IMR-90 (cell line): ENCODE data around the gene AGXT2. TPM values are rescaled to one million over a fixed set of nuclear protein-coding genes. Genes with fewer than 3 reads are reported as not detected.

Experiments used
- ATAC-seq: fragments of 200-7000 bp; cut with Tn5 transposase; 2 replicates; pipeline ENCODE4 v1.9.1; 2020; ENCODE audit warnings: low read depth, mild to moderate bottlenecking, moderate library complexity
- BruUV-seq: library from RNA; stranded (reverse); fragments of 400-500 nt; replicated peaks from 2 replicates; lab custom pipeline; 2021; lab: Mats Ljungman, UMichigan
- CTCF ChIA-PET: fragments of 300-600 bp; formaldehyde crosslinking; extraction: SDS; loops from one replicate; lab custom pipeline; 2021; ENCODE audit warnings: antibody characterized with exemption; lab: Yijun Ruan, JAX
- POLR2A ChIA-PET: fragments of 300-600 bp; sonication (Branson Sonifier 250); formaldehyde crosslinking; loops from one replicate; lab custom pipeline; 2022; ENCODE audit warnings: antibody characterized with exemption; ENCODE audit not compliant: unreplicated experiment; lab: Charles Lee
- DNase-seq: peaks from one replicate; pipeline ENCODE4 v3.0.0; 2013
- H2AFZ ChIP-seq: replicated peaks from 2 replicates; pipeline ENCODE3; 2013; ENCODE audit warnings: low read length, mild to moderate bottlenecking; ENCODE audit not compliant: poor library complexity
- H2AK5ac ChIP-seq: 2 replicates; pipeline ENCODE4 v1.6.1; 2013; ENCODE audit warnings: low read depth, low read length, inconsistent platforms
- H2AK9ac ChIP-seq: replicated peaks from 2 replicates; pipeline ENCODE3; 2013; ENCODE audit warnings: mild to moderate bottlenecking, low read depth, low read length, moderate library complexity; ENCODE audit not compliant: poor library complexity
- H2BK120ac ChIP-seq: 2 replicates; pipeline ENCODE4 v1.6.1; 2013; ENCODE audit warnings: low read depth, low read length, inconsistent platforms
- H2BK15ac ChIP-seq: 3 replicates; pipeline ENCODE4 v1.6.1; 2013; ENCODE audit warnings: low read depth, low read length, inconsistent platforms
- H2BK20ac ChIP-seq: 2 replicates; pipeline ENCODE4 v1.6.1; 2013; ENCODE audit warnings: low read depth, mild to moderate bottlenecking, inconsistent platforms, low read length, moderate library complexity
- H2BK5ac ChIP-seq: 2 replicates; pipeline ENCODE4 v1.6.1; 2013; ENCODE audit warnings: mild to moderate bottlenecking, low read depth, low read length, inconsistent platforms; ENCODE audit not compliant: poor library complexity, severe bottlenecking
- H3K14ac ChIP-seq: replicated peaks from 2 replicates; pipeline ENCODE4 v1.6.1; 2013; ENCODE audit warnings: low read depth, low read length, inconsistent platforms
- H3K18ac ChIP-seq: 2 replicates; pipeline ENCODE4 v1.6.1; 2013; ENCODE audit warnings: low read depth, low read length, control low read depth
- H3K23ac ChIP-seq: 2 replicates; pipeline ENCODE4 v1.6.1; 2013; ENCODE audit warnings: low read depth, low read length, inconsistent platforms
- H3K27ac ChIP-seq: 2 replicates; pipeline ENCODE4 v1.5.1; 2013; ENCODE audit warnings: mild to moderate bottlenecking, control low read depth, low read length; ENCODE audit not compliant: insufficient read depth
- H3K27me3 ChIP-seq: 2 replicates; pipeline ENCODE4 v1.6.1; 2013; ENCODE audit warnings: low read length; ENCODE audit not compliant: control insufficient read depth, insufficient read depth
- H3K36me3 ChIP-seq: 2 replicates; pipeline ENCODE4 v1.6.1; 2013; ENCODE audit warnings: low read length, mixed read lengths; ENCODE audit not compliant: control insufficient read depth, insufficient read depth
- H3K4ac ChIP-seq: 2 replicates; pipeline ENCODE4 v1.6.1; 2013; ENCODE audit warnings: low read depth, low read length, inconsistent platforms
- H3K4me1 ChIP-seq: 2 replicates; pipeline ENCODE4 v1.6.1; 2013; ENCODE audit warnings: low read length, mixed read lengths; ENCODE audit not compliant: control insufficient read depth, insufficient read depth
- H3K4me2 ChIP-seq: 2 replicates; pipeline ENCODE4 v1.6.1; 2013; ENCODE audit warnings: low read depth, mild to moderate bottlenecking, control low read depth, low read length, moderate library complexity
- H3K4me3 ChIP-seq: 2 replicates; pipeline ENCODE4 v1.5.1; 2013; ENCODE audit warnings: low read depth, mild to moderate bottlenecking, control low read depth, low read length, moderate library complexity; ENCODE audit not compliant: insufficient read depth
- H3K56ac ChIP-seq: 2 replicates; pipeline ENCODE4 v1.6.1; 2013; ENCODE audit warnings: low read length, inconsistent platforms; ENCODE audit not compliant: insufficient read depth; ENCODE audit errors: extremely low read depth
- H3K79me1 ChIP-seq, 2 experiments: 2 replicates each; pipeline ENCODE4 v1.6.1; 2013; ENCODE audit warnings: low read length in 2 of 2, inconsistent platforms in 1 of 2, low read depth in 1 of 2
- H3K9ac ChIP-seq: 2 replicates; pipeline ENCODE4 v1.6.1; 2013; ENCODE audit warnings: low read depth, low read length, control low read depth
- H3K9me1 ChIP-seq: 2 replicates; pipeline ENCODE4 v1.6.1; 2013; ENCODE audit warnings: low read length, inconsistent platforms; ENCODE audit not compliant: insufficient read depth
- H3K9me3 ChIP-seq: 2 replicates; pipeline ENCODE4 v1.6.1; 2013; ENCODE audit warnings: low read length; ENCODE audit not compliant: control insufficient read depth, insufficient read depth
- H4K20me1 ChIP-seq: 2 replicates; pipeline ENCODE4 v1.6.1; 2013; ENCODE audit warnings: low read length, inconsistent platforms; ENCODE audit not compliant: insufficient read depth
- H4K5ac ChIP-seq: 2 replicates; pipeline ENCODE4 v1.6.1; 2013; ENCODE audit warnings: mild to moderate bottlenecking, low read depth, low read length, control low read depth
- H4K8ac ChIP-seq, 2 experiments: 2 replicates each; pipeline ENCODE4 v1.6.1; 2013; ENCODE audit warnings: low read depth in 2 of 2, low read length in 2 of 2, control low read depth in 1 of 2, inconsistent platforms in 1 of 2
- H4K91ac ChIP-seq: 2 replicates; pipeline ENCODE4 v1.6.1; 2013; ENCODE audit warnings: low read depth, low read length, inconsistent platforms; ENCODE audit not compliant: insufficient read depth
- FOS ChIP-seq: fragments of 150-350 bp; IDR thresholded peaks from 2 replicates; pipeline ENCODE4 v1.6.1; 2016; ENCODE audit warnings: low read depth, low read length
- MXI1 ChIP-seq: IDR thresholded peaks from 2 replicates; pipeline ENCODE4 v1.6.1; 2012; ENCODE audit warnings: low read depth, mild to moderate bottlenecking, low read length, moderate library complexity, borderline replicate concordance
- NFE2L2 ChIP-seq: fragments of 150-350 bp; IDR thresholded peaks from 2 replicates; pipeline ENCODE4 v1.6.1; 2016; ENCODE audit warnings: low read depth, mild to moderate bottlenecking, low read length
- POLR2A ChIP-seq: IDR thresholded peaks from 2 replicates; pipeline ENCODE4 v1.6.1; 2012; ENCODE audit warnings: mild to moderate bottlenecking, low read depth, low read length
- RCOR1 ChIP-seq: IDR thresholded peaks from 2 replicates; pipeline ENCODE4 v1.6.1; 2012; ENCODE audit warnings: mild to moderate bottlenecking, low read length, improper control_type of control experiment; ENCODE audit not compliant: insufficient replicate concordance
- WGBS, 2 experiments: methylation state at CpG; one replicate each; pipeline versions ENCODE4 v1.1.5 to v1.1.7; 2013; ENCODE audit warnings: missing lambda C conversion rate in 2 of 2; ENCODE audit not compliant: insufficient read length in 1 of 2; ENCODE audit errors: extremely low coverage in 2 of 2; 5-methylcytosine and 5-hydroxymethylcytosine counted together
- dilution Hi-C: fragments of 300-500 bp; cut with HindIII; formaldehyde crosslinking; loops from one replicate; pipeline ENCODE4 v1.14.3; 2018; ENCODE audit warnings: low sequenced_read_pairs; ENCODE audit not compliant: unreplicated experiment
- in situ Hi-C: fragments of 300-500 bp; cut with MboI; formaldehyde crosslinking; loops from 3 replicates; pipeline ENCODE4 v1.14.3; 2019; ENCODE audit warnings: low sequenced_read_pairs, inconsistent platforms, mixed read lengths
- intact Hi-C: fragments of 100-400 bp; cut with micrococcal nuclease; formaldehyde crosslinking; loops from 2 replicates; pipeline ENCODE4 v1.10.0; 2022
- polyA plus RNA-seq, 3 experiments: library from polyadenylated mRNA; depleted of rRNA; stranded (reverse); fragments of >200 nt; gene quantifications; 2 replicates each; pipeline ENCODE4 v1.2.3, GENCODE V29; 2012; ENCODE audit warnings: low replicate concordance in 1 of 3
- total RNA-seq: library from RNA; depleted of rRNA; stranded (reverse); fragments of >200 nt; gene quantifications from 2 replicates; pipeline ENCODE4 v1.2.3, GENCODE V29; 2012

AGXT2 gene
- total and polyA plus RNA-seq, 2 of the 4 experiments (the other 2 are of a cell fraction): not detected

DNA sequence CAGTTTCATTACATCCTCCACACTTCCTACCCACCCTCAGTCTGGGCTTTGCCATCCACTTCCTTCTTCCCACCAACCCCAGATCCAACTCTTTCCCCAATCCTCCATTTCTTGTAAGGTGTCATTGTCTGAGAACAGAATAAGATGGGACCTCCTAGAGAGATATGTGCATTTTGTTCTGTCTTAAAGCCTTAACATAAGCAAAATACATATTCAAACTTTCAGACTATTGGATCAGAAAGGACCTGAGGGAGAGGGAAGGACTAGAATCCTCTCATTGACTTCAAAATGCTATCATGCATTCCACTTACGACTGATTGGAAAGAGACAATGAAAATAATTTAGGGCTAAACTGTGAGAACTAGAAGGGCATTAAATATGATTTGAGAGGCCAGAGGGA lies 43.0 kb downstream of the AGXT2 start:
- Histone ChIP-seq H3K9me1 (no peaks in the 10 kb centered on the region), H2BK20ac (no peak overlapping the region), H3K9ac (no peak overlapping the region)

More for the DNA sequence above, 43.0 kb downstream of the AGXT2 start:
- no peak overlapping the region for H3K18ac ChIP-seq
- H3K23ac ChIP-seq: no peak overlapping the region
- ChIA-PET CTCF (interaction anchor here (0.5 kb wide), 1 partner anchor 44 kb away, joined by 4 read pairs; no protein-coding TSS in a partner anchor), POLR2A (no interaction called here)
- dilution Hi-C loops (no loop called here), in situ Hi-C loops (loop anchor here (10.0 kb wide), 1 partner anchor 530 kb away; no protein-coding TSS in a partner anchor), intact Hi-C loops (no loop called here)
- no peak overlapping the region for H4K5ac ChIP-seq
- H2AFZ ChIP-seq: no peak overlapping the region
- no peaks in the 10 kb centered on the region for H3K9me3 ChIP-seq
- H3K4ac ChIP-seq: no peak overlapping the region
- H4K91ac ChIP-seq: no peak overlapping the region
- H3K27ac ChIP-seq: no peak overlapping the region
- no peak overlapping the region for H2AK9ac ChIP-seq
- H2BK15ac ChIP-seq: no peak overlapping the region
- no peak overlapping the region for H3K4me3 ChIP-seq
- no CpG with 5 or more reads among the region's 1 CpG for WGBS, 2 experiments
- H3K56ac ChIP-seq: no peak overlapping the region
- ATAC-seq (no peak), DNase-seq (no peak)
- no peak overlapping the region for H2BK120ac ChIP-seq
- TF ChIP-seq NFE2L2 (no peak), RCOR1 (no peak), MXI1 (no peak), FOS (no peak), POLR2A (no peak)
- H3K36me3 ChIP-seq: no peaks in the 10 kb centered on the region
- no peak overlapping the region for H2AK5ac ChIP-seq
- peaks cover 2% of the 10 kb centered on the region for H3K4me1 ChIP-seq
- H4K8ac ChIP-seq: no peak overlapping the region
- no peak overlapping the region for H3K4me2 ChIP-seq
- H4K20me1 ChIP-seq: no peaks in the 10 kb centered on the region
- H2BK5ac ChIP-seq: no peak overlapping the region
- no TSS peak for BruUV-seq
- H3K27me3 ChIP-seq: peaks cover 14% of the 10 kb centered on the region
- no peak overlapping the region for H3K14ac ChIP-seq
- H3K79me1 ChIP-seq: no peaks in the 10 kb centered on the region
